Endothelial cell of umbilical vein (primary cell): ENCODE data around the gene EN2. TPM values are rescaled to one million over a fixed set of nuclear protein-coding genes. Genes with fewer than 3 reads are reported as not detected.

Source experiments
- BruUV-seq: library from RNA; stranded (reverse); fragments of 400-500 nt; replicated peaks from 2 replicates; lab custom pipeline; 2021; lab: Mats Ljungman, UMichigan
- CTCF ChIA-PET: fragments of 300-600, 350-600 bp; sonication (Branson Sonifier 250); formaldehyde crosslinking; loops from one replicate; lab custom pipeline; 2021; ENCODE audit warnings: antibody characterized with exemption, inconsistent platforms; lab: Charles Lee
- POLR2A ChIA-PET: fragments of 300-600, 350-600 bp; sonication (Branson Sonifier 250); formaldehyde crosslinking; loops from one replicate; lab custom pipeline; 2021; ENCODE audit warnings: antibody characterized with exemption, inconsistent platforms; lab: Charles Lee
- DNase-seq: peaks from one replicate; pipeline ENCODE4 v3.0.0-alpha.2; 2011; ENCODE audit warnings: low read depth, low spot score
- FAIRE-seq: peaks from 2 replicates; lab custom pipeline; 2011; peaks lifted over from hg19 to GRCh38; lab: Jason Lieb, UNC
- H2AFZ ChIP-seq: 2 replicates; pipeline ENCODE4 v1.6.0; 2012; ENCODE audit warnings: low read depth, low read length, control low read depth, inconsistent platforms
- H3K27ac ChIP-seq: 2 replicates; pipeline ENCODE4 v1.5.1; 2011; ENCODE audit warnings: low read depth, mild to moderate bottlenecking, control low read depth, low read length, moderate library complexity; ENCODE audit not compliant: insufficient read depth
- H3K27me3 ChIP-seq, 2 experiments: 2 replicates each; pipeline versions ENCODE4 v1.6.0 to v1.6.1; 2011; ENCODE audit warnings: low read length in 2 of 2, mixed read lengths in 1 of 2; ENCODE audit not compliant: control insufficient read depth in 2 of 2, insufficient read depth in 2 of 2
- H3K36me3 ChIP-seq, 2 experiments: 2 replicates in 1 of 2; 3 replicates in 1 of 2; pipeline ENCODE4 v1.5.1; 2011; ENCODE audit warnings: low read length in 2 of 2, mild to moderate bottlenecking in 1 of 2, moderate library complexity in 1 of 2; ENCODE audit not compliant: control insufficient read depth in 2 of 2, insufficient read depth in 2 of 2; ENCODE audit errors: extremely low read depth in 1 of 2
- H3K4me1 ChIP-seq: 3 replicates; pipeline ENCODE4 v1.5.1; 2011; ENCODE audit warnings: mild to moderate bottlenecking, low read length; ENCODE audit not compliant: control insufficient read depth, insufficient read depth; ENCODE audit errors: extremely low read depth
- H3K4me2 ChIP-seq: 2 replicates; pipeline ENCODE4 v1.6.1; 2011; ENCODE audit warnings: low read length, control low read depth, mixed read lengths; ENCODE audit not compliant: insufficient read depth
- H3K4me3 ChIP-seq, 3 experiments: fragments of 200-600 bp in 1 of 3; sonication (generic), shearing (Covaris generic) in 1 of 3; replicated peaks in 1 of 3; 2 replicates each; pipeline ENCODE4 v1.5.1; 2011 to 2016; ENCODE audit warnings: control low read depth in 3 of 3, low read length in 3 of 3, mild to moderate bottlenecking in 2 of 3, inconsistent platforms in 1 of 3, low read depth in 1 of 3, moderate library complexity in 1 of 3; ENCODE audit not compliant: insufficient read depth in 1 of 3
- H3K79me2 ChIP-seq: 2 replicates; pipeline ENCODE4 v1.6.0; 2012; ENCODE audit warnings: low read length, inconsistent platforms; ENCODE audit not compliant: control insufficient read depth, insufficient read depth
- H3K9ac ChIP-seq: replicated peaks from 2 replicates; pipeline ENCODE3; 2011; ENCODE audit warnings: low read length, control low read depth; ENCODE audit not compliant: insufficient read depth; ENCODE audit errors: extremely low read depth
- H3K9me1 ChIP-seq: replicated peaks from 3 replicates; pipeline ENCODE4 v1.6.0; 2011; ENCODE audit warnings: mild to moderate bottlenecking, low read length; ENCODE audit not compliant: control insufficient read depth, insufficient read depth; ENCODE audit errors: extremely low read depth
- H3K9me3 ChIP-seq: replicated peaks from 2 replicates; pipeline ENCODE4 v1.5.1; 2012; ENCODE audit warnings: low read length, inconsistent platforms; ENCODE audit not compliant: control insufficient read depth, insufficient read depth
- H4K20me1 ChIP-seq: replicated peaks from 2 replicates; pipeline ENCODE3; 2011; ENCODE audit warnings: mild to moderate bottlenecking, low read length; ENCODE audit not compliant: control insufficient read depth, insufficient read depth; ENCODE audit errors: extremely low read depth
- CTCF ChIP-seq, 2 donors: IDR thresholded peaks; 1 replicate in 1 of 2; 2 replicates in 1 of 2; pipeline ENCODE4 v1.5.1; 2011; ENCODE audit warnings: low read length in 2 of 2, mild to moderate bottlenecking in 2 of 2, moderate library complexity in 2 of 2, control low read depth in 1 of 2, inconsistent platforms in 1 of 2, low read depth in 1 of 2; ENCODE audit not compliant: insufficient read depth in 1 of 2; ENCODE audit errors: extremely low read depth in 1 of 2
- EZH2 ChIP-seq: IDR thresholded peaks from 2 replicates; pipeline ENCODE4 v1.6.1; 2012; ENCODE audit warnings: borderline replicate concordance, low read depth, mild to moderate bottlenecking, moderate library complexity, low read length, inconsistent platforms; ENCODE audit not compliant: severe bottlenecking
- FOS ChIP-seq: IDR thresholded peaks from 2 replicates; pipeline ENCODE4 v1.6.1; 2011; ENCODE audit warnings: mild to moderate bottlenecking, low read length, moderate library complexity, borderline replicate concordance; ENCODE audit not compliant: insufficient read depth
- GATA2 ChIP-seq: IDR thresholded peaks from 2 replicates; pipeline ENCODE4 v1.7.0; 2011; ENCODE audit warnings: low read depth, mild to moderate bottlenecking, moderate library complexity, mixed read lengths, low read length; ENCODE audit not compliant: insufficient read length, insufficient read depth
- JUN ChIP-seq: IDR thresholded peaks from 2 replicates; pipeline ENCODE4 v1.6.1; 2011; ENCODE audit warnings: borderline replicate concordance, low read depth; ENCODE audit not compliant: insufficient read length, insufficient read depth
- MAX ChIP-seq: IDR thresholded peaks from 2 replicates; pipeline ENCODE4 v1.6.1; 2011; ENCODE audit not compliant: insufficient read depth, insufficient read length
- MYC ChIP-seq: IDR thresholded peaks from one replicate; pipeline ENCODE4 v1.6.1; 2011; ENCODE audit warnings: mild to moderate bottlenecking, low read depth, low read length
- POLR2A ChIP-seq: IDR thresholded peaks from 2 replicates; pipeline ENCODE4 v1.6.1; 2012; ENCODE audit warnings: low read depth, mild to moderate bottlenecking, control low read depth, low read length
- POLR2AphosphoS5 ChIP-seq: IDR thresholded peaks from 2 replicates; pipeline ENCODE4 v1.6.1; 2012; ENCODE audit warnings: low read depth, mild to moderate bottlenecking, control low read depth, low read length, moderate library complexity; ENCODE audit not compliant: insufficient read depth
- dilution Hi-C: fragments of 300-500 bp; cut with MboI; formaldehyde crosslinking; loops from one replicate; pipeline ENCODE4 v1.15.0; 2019; ENCODE audit warnings: low sequenced_read_pairs; ENCODE audit not compliant: extremely low pct_ligation_motif_present
- intact Hi-C: fragments of 100-400 bp; cut with micrococcal nuclease; formaldehyde crosslinking; loops from one replicate; pipeline ENCODE4 v1.10.0; 2022
- polyA plus RNA-seq, 4 experiments: library from polyadenylated mRNA; depleted of rRNA in 3 of 4; stranded (reverse) in 3 of 4; unstranded in 1 of 4; fragments of >200 nt; gene quantifications; 2 replicates each; pipeline versions ENCODE4 v1.2.1 to v1.2.3, GENCODE V29; 2011 to 2012; ENCODE audit warnings: missing spikeins in 1 of 4
- total RNA-seq: library from RNA; stranded (reverse); gene quantifications from 2 replicates; pipeline ENCODE4 v1.2.3, GENCODE V29; 2021

The EN2 gene
- total and polyA plus RNA-seq, 2 donors (not counting 3 experiments of a cell fraction or from before 2014, with no cell fraction given) = not detected

GRCh38 chr7:155426543-155427410 lies 31.2 kb upstream of the EN2 start:
- Histone ChIP-seq H3K36me3 (no peaks in the 10 kb centered on the region), H3K9me1 (no peaks in the 10 kb centered on the region), H4K20me1 (no peaks in the 10 kb centered on the region), H2AFZ (no peak overlapping the region), H3K27me3 (no peaks in the 10 kb centered on the region), H3K9me3 (no peaks in the 10 kb centered on the region), H3K4me2 (no peak overlapping the region), H3K79me2 (no peaks in the 10 kb centered on the region), H3K4me1 (no peaks in the 10 kb centered on the region), H3K9ac (no peak overlapping the region), H3K4me3 (no peak overlapping the region), H3K27ac (no peak overlapping the region)
- DNase-seq (no peak), FAIRE-seq (no peak)
- CTCF ChIA-PET = no interaction called here
- POLR2A ChIA-PET = interaction anchor here (0.6 kb wide), 1 partner anchor 443 kb away, joined by 3 read pairs; no protein-coding TSS in a partner anchor
- BruUV-seq = no TSS peak
- intact Hi-C loops (no loop called here), dilution Hi-C loops (no loop called here)
- TF ChIP-seq CTCF (IDR thresholded peaks at IDR 0.05; ENCODE audit: extremely low read depth in 1 of 2, insufficient read depth in 1 of 2, low read depth in 1 of 2, low read length in 2 of 2) (no peak), POLR2A (no peak), FOS (no peak), MAX (no peak), JUN (no peak), POLR2AphosphoS5 (no peak), GATA2 (no peak), MYC (no peak), EZH2 (no peak)
